SK-N-DZ (cell line): ENCODE measurements around the gene SPARC.
A peak's percentile ranks its signal among the peaks of the same experiment; 100 is the strongest.
"Not testable (repeated sequence)": the region's sequence is repeated elsewhere in the genome, so short reads cannot be mapped to it uniquely, and the experiment has no call there.

Experiments used
- DNase-seq: peaks from one replicate; pipeline ENCODE4 v3.0.0-alpha.2; 2015; ENCODE audit warnings: low spot score

Gene SPARC

GRCh38 chr5:151700820-151701219 lies 14.1 kb upstream of the SPARC start:
- DNase-seq, result no peak

GRCh38 chr5:151700296-151700695 lies 13.6 kb upstream of the SPARC start:
- no peak for DNase-seq

DNA sequence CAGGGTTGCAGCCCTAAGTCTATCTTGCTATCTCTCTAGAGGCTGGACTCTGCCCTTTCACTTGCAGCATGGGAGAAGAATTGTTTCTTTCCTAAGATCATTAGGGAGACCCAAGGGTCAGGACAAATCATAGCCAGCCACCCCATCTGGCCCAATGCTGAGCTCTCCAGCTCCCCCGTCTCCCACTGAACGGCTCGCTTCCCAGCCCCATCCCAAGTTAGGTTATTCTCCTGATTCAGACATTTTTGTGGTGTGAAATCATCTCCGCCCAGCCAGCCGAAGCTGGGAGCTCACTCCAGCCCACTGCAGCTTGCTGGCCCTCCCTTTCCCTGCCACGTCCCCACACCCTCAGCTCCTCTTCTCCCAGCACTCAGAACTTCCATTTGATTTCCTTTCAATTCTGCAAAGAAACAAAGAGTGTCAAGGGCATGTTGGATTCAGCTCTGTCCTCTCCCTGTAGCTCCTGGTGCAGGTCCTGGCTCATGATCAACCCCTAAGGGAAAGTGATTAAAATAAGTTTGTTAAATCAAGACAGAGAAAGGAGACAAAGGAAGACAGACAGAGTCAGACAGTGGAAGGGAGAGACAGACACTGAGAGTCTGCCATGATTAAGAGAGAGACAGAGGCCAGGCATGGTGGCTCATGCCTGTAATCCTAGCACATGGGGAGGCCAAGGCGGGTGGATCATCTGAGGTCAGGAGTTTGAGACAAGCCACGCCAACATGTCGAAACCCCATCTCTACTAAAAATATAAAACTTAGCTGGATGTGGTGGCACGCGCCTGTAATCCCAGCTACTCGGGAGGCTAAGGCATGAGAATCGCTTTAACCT lies 12.6 kb upstream of the SPARC start:
- DNase-seq, result no peak

GRCh38 chr5:151698081-151698480 lies 11.4 kb upstream of the SPARC start:
- not testable (repeated sequence) for DNase-seq

DNA sequence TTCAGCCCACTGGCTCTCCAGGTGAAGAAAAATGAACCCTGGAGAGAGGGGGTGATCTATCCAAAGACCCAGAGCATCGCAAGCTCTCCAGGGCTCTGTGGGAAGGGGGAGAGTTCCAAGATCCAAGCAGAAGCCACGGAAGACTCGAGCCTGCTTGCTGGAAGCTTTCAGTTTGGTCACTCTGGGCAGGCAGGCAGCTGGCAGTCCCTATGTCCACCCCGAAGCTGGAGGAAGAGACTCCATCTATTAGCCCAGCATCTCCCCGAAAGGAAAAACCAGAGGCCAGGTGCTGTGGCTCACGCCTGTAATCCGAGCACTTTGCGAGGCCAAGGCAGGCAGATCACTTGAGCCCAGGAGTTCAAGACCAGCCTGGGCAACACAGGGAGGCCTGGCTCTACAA lies 10.7 kb upstream of the SPARC start:
- DNase-seq, result no peak

DNA sequence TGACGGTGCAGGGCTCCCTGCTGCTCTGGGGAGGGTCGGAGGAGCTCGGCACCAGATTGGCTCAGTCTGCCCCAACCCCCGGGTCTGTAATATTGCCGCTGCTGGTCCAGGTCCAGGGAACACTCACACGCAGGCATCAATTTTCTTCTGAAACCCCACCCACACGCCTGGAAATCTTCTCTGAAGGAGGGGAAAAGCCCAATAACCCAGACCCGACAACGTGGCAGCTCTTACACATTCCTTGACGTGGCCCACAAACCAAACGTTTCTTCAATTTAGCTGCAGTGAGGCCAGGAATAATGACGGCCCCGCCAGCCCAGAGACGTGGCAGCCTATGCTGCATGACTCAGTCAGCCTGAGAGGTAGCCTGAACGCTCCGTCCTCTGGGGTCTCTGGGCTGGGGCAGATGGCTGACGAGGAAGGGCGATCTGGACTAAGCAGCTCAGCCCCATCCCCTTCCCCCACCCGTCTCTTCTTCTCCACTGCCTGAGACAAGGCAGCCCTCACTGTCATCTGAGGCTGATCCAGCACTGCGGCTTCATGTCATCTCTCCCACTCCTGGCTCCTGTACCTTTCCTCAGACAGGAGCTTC lies 9.9 kb upstream of the SPARC start:
- DNase-seq, result peak; percentile 88

DNA sequence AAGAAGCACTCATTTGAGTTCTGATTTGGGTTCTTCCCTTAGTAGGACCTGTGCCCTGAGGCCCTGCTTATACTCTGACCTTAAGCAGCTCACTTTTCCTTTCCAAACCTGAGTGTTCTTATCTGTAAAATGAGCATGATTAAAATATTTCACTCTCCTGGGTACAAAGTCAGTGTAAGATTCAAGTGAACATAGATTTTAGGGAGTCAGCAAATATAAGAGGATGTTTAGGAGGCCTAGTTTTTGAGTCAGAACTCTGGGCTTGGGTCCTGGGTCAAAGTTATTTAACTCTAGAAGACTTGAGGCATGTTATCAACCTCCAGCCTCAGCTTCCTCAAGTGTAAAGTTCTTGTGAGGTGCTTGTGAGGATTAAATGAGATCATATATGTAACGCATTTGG lies 8.7 kb upstream of the SPARC start:
- DNase-seq, result no peak

DNA sequence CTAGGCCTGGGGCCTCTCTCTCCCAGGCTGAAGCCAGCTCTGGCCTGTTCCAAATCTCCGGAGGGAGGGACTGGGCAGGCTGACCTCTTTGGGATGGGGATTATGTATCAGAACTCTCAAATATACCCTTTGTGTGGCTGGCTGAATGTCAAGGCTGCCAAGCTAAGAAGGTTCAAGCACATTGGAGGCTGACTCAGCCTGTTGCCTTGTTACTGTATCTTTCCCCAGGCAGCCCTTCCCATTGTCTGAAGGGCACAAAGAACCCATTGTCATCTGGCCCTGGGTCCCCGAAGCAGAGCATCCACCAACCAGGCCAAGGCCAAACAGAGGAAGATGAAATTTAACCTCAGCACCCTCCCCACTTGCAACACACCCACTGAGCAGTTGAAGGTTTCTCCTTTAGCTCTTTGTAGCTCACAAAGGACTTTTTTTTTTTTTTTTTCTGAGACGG lies 7.3 kb upstream of the SPARC start:
- no peak for DNase-seq

- no peak for DNase-seq
Observed at GRCh38 chr5:151692312-151692711, 5.6 kb upstream of the SPARC start.

DNA sequence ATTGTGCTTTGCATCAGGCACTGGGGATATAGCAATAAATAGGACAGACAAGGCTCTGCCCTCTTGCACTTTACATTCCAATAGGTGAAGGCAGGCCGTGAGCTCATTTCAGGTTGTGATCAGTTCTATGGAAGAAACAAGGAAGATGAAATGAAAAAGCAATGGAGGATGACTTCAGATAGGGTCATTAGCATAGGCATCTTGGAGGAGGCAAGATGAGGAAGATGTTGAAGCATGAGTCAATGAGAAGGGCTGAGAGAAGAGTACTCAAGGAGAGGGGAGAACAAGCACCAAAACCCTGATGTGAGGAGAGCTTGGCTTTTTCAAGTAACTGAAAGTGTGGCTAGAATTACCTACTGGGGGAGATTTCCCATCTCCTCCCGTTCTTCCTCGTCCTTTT lies 5.0 kb upstream of the SPARC start:
- DNase-seq, result no peak

DNA sequence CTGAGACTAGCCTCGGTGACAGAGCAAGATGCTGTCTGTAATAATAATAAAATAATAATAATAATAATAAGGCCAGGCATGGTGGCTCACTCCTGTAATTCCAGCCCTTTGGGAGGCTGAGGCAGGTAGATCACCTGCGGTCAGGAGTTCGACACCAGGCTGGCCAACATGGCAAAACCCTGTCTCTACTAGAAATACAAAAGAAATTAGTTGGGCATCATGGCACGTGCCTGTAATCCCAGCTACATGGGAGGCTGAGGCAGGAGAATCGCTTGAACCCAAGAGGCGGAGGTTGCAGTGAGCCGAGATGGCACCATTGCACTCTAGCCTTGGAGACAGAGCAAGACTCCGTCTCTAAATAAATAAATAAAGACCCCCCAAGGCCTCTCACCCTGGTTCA lies 2.9 kb upstream of the SPARC start:
- not testable (repeated sequence) for DNase-seq

DNA sequence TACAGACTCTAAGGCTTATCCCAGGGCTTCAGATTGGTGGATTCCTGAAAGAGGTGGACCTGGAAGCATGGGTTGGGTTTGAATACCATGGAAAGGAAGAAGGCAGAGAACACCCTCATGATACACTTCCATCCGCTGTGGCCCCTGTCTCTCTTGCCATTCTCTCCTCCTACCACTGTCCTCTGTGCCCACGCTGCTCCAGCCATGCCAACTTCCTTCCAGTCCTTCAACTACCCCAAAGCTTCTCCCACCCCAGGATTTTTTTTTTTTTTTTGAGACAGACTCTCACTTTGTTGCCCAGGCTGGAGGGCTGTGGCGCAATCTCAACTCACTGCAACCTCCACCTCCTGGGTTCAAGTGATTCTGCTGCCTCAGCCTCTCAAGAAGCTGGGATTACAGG lies 1.7 kb upstream of the SPARC start:
- DNase-seq, result no peak

GRCh38 chr5:151685749-151686673 lies 704 bp downstream of the SPARC start:
- no peak for DNase-seq

GRCh38 chr5:151684690-151685361 lies 1.9 kb downstream of the SPARC start:
- no peak for DNase-seq

GRCh38 chr5:151683986-151684588 lies 2.6 kb downstream of the SPARC start:
- no peak for DNase-seq

GRCh38 chr5:151683444-151683843 lies 3.3 kb downstream of the SPARC start:
- no peak for DNase-seq

- DNase-seq, result no peak
Observed at GRCh38 chr5:151682751-151683331, 3.9 kb downstream of the SPARC start.

GRCh38 chr5:151682240-151682639 lies 4.5 kb downstream of the SPARC start:
- DNase-seq, result no peak

- no peak for DNase-seq
Observed at GRCh38 chr5:151680944-151681427, 5.7 kb downstream of the SPARC start.

- not testable (repeated sequence) for DNase-seq
Observed at GRCh38 chr5:151680156-151680505, 6.6 kb downstream of the SPARC start.
